Heart right ventricle (tissue), 16 donors: Measurements from ENCODE around the gene RECK. TPM values are rescaled to one million over a fixed set of nuclear protein-coding genes. Genes with fewer than 3 reads are reported as not detected.
"Not testable (repeated sequence)": the region's sequence is repeated elsewhere in the genome, so short reads cannot be mapped to it uniquely, and the experiment has no call there.

Experiments used
- ATAC-seq, 8 donors: fragments of 200-7000 bp; cut with Tn5 transposase; one replicate each; pipeline ENCODE4 v1.9.1; 2020; ENCODE audit warnings: mild to moderate bottlenecking in 8 of 8, moderate library complexity in 8 of 8, moderate number of reproducible peaks in 1 of 8
- DNase-seq, 2 donors: peaks; one replicate each; pipeline ENCODE4 v3.0.0-alpha.2; 2020
- H3K27ac ChIP-seq, 10 donors: fragments of 200-600 bp; sonication (generic) in 2 of 10; one replicate each; pipeline versions ENCODE4 v1.5.0 to v1.8.0; 2020 to 2022; ENCODE audit warnings: mild to moderate bottlenecking in 3 of 10
- H3K27me3 ChIP-seq, 7 donors: fragments of 200-600 bp; one replicate each; pipeline ENCODE4 v1.8.0; 2021 to 2022; ENCODE audit warnings: mild to moderate bottlenecking in 2 of 7
- H3K36me3 ChIP-seq, 9 donors: fragments of 200-600 bp; sonication (generic) in 1 of 9; one replicate each; pipeline versions ENCODE4 v1.5.0 to v1.8.0; 2020 to 2022; ENCODE audit warnings: mild to moderate bottlenecking in 2 of 9
- H3K4me1 ChIP-seq, 9 donors: fragments of 200-600 bp; sonication (generic) in 1 of 9; one replicate each; pipeline versions ENCODE4 v1.5.0 to v1.8.0; 2020 to 2022; ENCODE audit warnings: mild to moderate bottlenecking in 4 of 9
- H3K4me3 ChIP-seq, 10 donors: fragments of 200-600 bp; sonication (generic) in 2 of 10; one replicate each; pipeline versions ENCODE4 v1.5.0 to v1.8.0; 2020 to 2022; ENCODE audit warnings: mild to moderate bottlenecking in 7 of 10, moderate library complexity in 2 of 10
- H3K9me3 ChIP-seq, 11 donors: fragments of 200-600 bp in 10 of 11; sonication (generic) in 2 of 11; one replicate each; pipeline versions ENCODE4 v1.5.0 to v1.8.0; 2013 to 2022; ENCODE audit warnings: mild to moderate bottlenecking in 2 of 11, control low read depth in 1 of 11, moderate library complexity in 1 of 11
- WGBS, 2 donors: extraction: QIAGEN DNeasy Blood & Tissue Kit; methylation state at CpG; one replicate each; pipeline ENCODE4 v1.1.7; 2013; ENCODE audit warnings: inconsistent platforms in 1 of 2; 5-methylcytosine and 5-hydroxymethylcytosine counted together
- intact Hi-C, 10 donors: fragments of 100-400 bp; cut with DNase I; formaldehyde crosslinking; loops; one replicate each; pipeline versions ENCODE4 v1.11.1 to v1.14.2; 2022
- polyA plus RNA-seq, 2 donors: library from polyadenylated mRNA; stranded (reverse); fragments of 200-250 nt; gene quantifications; one replicate each; pipeline ENCODE4 v1.2.3, GENCODE V29; 2013
- total RNA-seq, 10 donors: library from RNA; stranded (reverse); fragmentation: NEBNext Ultra II Directional in 3 of 10; extraction: Animal tissue kit (Norgen Biotek cat#: 25700) in 3 of 10; gene quantifications; one replicate each; pipeline versions ENCODE4 v1.2.1 to v1.2.4, GENCODE V29; 2021 to 2023
- TF ChIP-seq, protein P1 (sequence below), 9 donors: fragments of 200-600 bp; sonication (generic) in 2 of 9; IDR thresholded peaks; one replicate each; pipeline versions ENCODE4 v1.5.0 to v1.8.0; 2021 to 2022; ENCODE audit warnings: antibody characterized with exemption in 9 of 9, mild to moderate bottlenecking in 5 of 9, moderate library complexity in 1 of 9
- donor health status: Arrhythmogenic right ventricular cardiomyopathy.
- donor health status: ischemic (EF 13 %, LVEDD 7.1; RV severe dilation, severe dysfunction).
- donor health status: healthy with polysubstance abuse.
- donor health status: DM: no; HTN: yes; CAD: no.
- donor health status: DM: no; HTN: no; CAD: no.
- donor health status: ischemic (EF 25% LVEDD 6.9; RV normal size, moderate dysfunction).
- donor health status: ischemic (EF 25% LVEDD 5.7; RV mildly dilated, moderate dysfunction).
- donor health status: healthy.
- donor health status: DM: yes; HTN: yes; CAD: no.
- donor health status: Ischemic cardiomyopathy.
- donor health status: ischemic (EF 35%, LVEDD 5.7; RV mildly dilated, moderate dysfunction).
- donor health status: nonischemic (EF 11% LVEDD 7.7; RV severe dilation, severe dysfunction).
- donor health status: DM: yes; HTN: yes; CAD: no.
- donor health status: PGD.
- donor health status: ischemic (EF 29% LVEDD 5.4; RV normal size, mild dysfunction).
- donor health status: nonischemic (EF 23%, LVEDD 6.1; RV moderate dilation, normal function).

Gene RECK
- total and polyA plus RNA-seq, 12 donors: 2.9 to 5.8 (median 5.1) TPM

DNA sequence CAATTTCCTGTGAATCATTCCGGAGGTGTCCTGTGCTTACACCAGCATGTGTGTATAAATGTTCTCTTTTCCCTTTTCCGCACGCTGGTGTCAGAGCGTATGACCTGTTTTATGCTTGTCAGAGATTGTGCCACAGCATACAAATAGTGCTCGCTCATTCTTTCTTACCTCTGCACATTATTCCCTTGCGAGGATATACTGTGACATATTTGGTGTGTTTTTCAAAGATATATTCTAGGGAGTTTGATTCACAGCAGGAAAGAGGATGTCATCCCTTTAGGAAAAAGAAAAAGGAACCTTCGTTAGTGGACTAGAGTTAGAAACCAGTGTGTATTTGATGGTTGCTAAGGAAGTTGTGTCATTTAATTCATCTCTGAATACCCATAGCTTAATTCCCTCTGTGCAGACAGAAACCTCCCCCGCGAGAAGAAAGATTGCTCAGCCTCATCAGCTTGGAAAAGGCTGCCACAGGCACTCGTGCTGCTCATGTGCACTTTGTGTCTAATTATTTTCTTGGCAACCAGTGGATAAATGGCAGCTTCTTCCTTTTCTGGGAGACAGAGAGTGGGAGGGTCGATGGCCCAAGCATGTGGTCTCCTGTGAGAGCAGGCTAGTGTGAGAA is 117.7 kb downstream of the RECK start:
- 22 to 37% methylated on average over 11 of the region's 11 CpGs for WGBS, 2 donors
- peaks cover 0 to 82% (median 35%) of the 10 kb centered on the region in 9 donors for H3K4me1 ChIP-seq
- peaks cover 0 to 5% (median 0%) of the 10 kb centered on the region in 11 donors for H3K9me3 ChIP-seq
- DNase-seq (peak; percentile 27 to 52), ATAC-seq (peak in 7 of 8 donors; percentile 23 to 68 (median 45))
- peak overlapping the region in 9 of 10 donors; percentile 10 to 96 (median 69) for H3K27ac ChIP-seq
- no peaks in the 10 kb centered on the region for H3K27me3 ChIP-seq
- H3K36me3 ChIP-seq: peaks cover 0 to 31% (median 4%) of the 10 kb centered on the region in 9 donors
- H3K4me3 ChIP-seq: no peak overlapping the region
- intact Hi-C loops: no loop called here
- TF ChIP-seq, protein P1, sequence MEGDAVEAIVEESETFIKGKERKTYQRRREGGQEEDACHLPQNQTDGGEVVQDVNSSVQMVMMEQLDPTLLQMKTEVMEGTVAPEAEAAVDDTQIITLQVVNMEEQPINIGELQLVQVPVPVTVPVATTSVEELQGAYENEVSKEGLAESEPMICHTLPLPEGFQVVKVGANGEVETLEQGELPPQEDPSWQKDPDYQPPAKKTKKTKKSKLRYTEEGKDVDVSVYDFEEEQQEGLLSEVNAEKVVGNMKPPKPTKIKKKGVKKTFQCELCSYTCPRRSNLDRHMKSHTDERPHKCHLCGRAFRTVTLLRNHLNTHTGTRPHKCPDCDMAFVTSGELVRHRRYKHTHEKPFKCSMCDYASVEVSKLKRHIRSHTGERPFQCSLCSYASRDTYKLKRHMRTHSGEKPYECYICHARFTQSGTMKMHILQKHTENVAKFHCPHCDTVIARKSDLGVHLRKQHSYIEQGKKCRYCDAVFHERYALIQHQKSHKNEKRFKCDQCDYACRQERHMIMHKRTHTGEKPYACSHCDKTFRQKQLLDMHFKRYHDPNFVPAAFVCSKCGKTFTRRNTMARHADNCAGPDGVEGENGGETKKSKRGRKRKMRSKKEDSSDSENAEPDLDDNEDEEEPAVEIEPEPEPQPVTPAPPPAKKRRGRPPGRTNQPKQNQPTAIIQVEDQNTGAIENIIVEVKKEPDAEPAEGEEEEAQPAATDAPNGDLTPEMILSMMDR (IDR thresholded peaks at IDR 0.05): no peak

DNA sequence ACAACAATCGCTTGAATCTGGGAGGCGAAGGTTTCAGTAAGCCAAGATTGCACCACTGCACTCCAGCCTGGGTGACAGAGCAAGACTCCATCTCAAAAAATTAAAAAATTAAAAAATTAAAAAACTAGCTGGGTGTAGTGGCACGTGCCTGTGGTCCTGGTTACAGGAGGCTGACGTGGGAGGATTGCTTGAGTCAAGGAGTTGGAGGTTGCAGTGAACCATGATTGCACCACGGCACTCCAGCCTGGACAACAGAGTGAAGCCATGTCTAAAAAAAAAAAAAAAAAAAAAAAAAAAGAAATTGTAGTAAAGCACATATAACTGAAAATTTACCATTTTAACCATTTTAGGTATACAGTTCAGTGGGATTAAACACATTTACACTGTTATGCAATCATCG is 119.4 kb downstream of the RECK start:
- intact Hi-C loops: no loop called here
- WGBS, 2 donors: 86 to 98% methylated on average over 6 of the region's 6 CpGs
- Histone ChIP-seq H3K9me3 (peaks cover 0 to 5% (median 0%) of the 10 kb centered on the region in 11 donors), H3K4me3 (no peak overlapping the region), H3K27ac (peak overlapping the region in 1 of 10 donors; percentile 77), H3K4me1 (peaks cover 0 to 70% (median 26%) of the 10 kb centered on the region in 9 donors), H3K36me3 (peaks cover 0 to 28% (median 4%) of the 10 kb centered on the region in 9 donors), H3K27me3 (no peaks in the 10 kb centered on the region)
- ATAC-seq: no peak
- TF ChIP-seq, protein P1 (IDR thresholded peaks at IDR 0.05): no peak
- DNase-seq: no peak

GRCh38 chr9:36158122-36158521 is 121.4 kb downstream of the RECK start:
- 69 to 71% methylated on average over 2 of the region's 2 CpGs for WGBS, 2 donors
- H3K4me3 ChIP-seq: no peak overlapping the region
- peak overlapping the region; percentile 21 to 75 (median 67) for H3K27ac ChIP-seq
- H3K27me3 ChIP-seq: no peaks in the 10 kb centered on the region
- ATAC-seq (peak; percentile 22 to 69 (median 48)), DNase-seq (no peak)
- TF ChIP-seq, protein P1 (IDR thresholded peaks at IDR 0.05): no peak
- intact Hi-C loops: no loop called here
- peaks cover 0 to 5% (median 0%) of the 10 kb centered on the region in 11 donors for H3K9me3 ChIP-seq
- peaks cover 2 to 63% (median 28%) of the 10 kb centered on the region in 9 donors for H3K4me1 ChIP-seq
- H3K36me3 ChIP-seq: peaks cover 0 to 41% (median 4%) of the 10 kb centered on the region in 9 donors

DNA sequence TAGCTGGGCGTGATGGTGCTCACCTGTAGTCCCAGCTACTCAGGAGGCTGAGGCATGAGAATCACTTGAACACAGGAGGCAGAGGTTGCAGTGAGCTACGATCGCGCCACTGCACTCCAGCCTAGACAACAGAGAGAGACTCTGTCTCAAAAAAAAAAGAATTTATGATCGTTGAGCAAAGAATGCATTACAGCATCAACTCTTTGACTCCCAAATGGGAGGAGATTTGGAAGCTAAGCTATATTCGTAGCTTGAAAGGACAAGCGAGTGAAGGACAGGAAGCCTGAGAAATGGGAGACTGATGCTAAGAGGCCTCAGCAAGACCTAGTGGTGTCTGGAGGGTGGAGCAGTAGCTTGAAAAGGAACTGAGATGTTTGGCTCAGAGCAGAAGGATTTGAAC is 122.2 kb downstream of the RECK start:
- Histone ChIP-seq H3K27ac (peak overlapping the region in 9 of 10 donors; percentile 52 to 75 (median 68)), H3K4me1 (peaks cover 4 to 63% (median 36%) of the 10 kb centered on the region in 9 donors), H3K4me3 (no peak overlapping the region), H3K36me3 (peaks cover 0 to 41% (median 4%) of the 10 kb centered on the region in 9 donors), H3K9me3 (peaks cover 0 to 5% (median 0%) of the 10 kb centered on the region in 11 donors), H3K27me3 (no peaks in the 10 kb centered on the region)
- 73 to 81% methylated on average over 7 of the region's 7 CpGs for WGBS, 2 donors
- TF ChIP-seq, protein P1 (IDR thresholded peaks at IDR 0.05): no peak
- intact Hi-C loops: no loop called here
- DNase-seq: no peak
- peak in 7 of 8 donors; percentile 19 to 72 (median 49) for ATAC-seq

DNA sequence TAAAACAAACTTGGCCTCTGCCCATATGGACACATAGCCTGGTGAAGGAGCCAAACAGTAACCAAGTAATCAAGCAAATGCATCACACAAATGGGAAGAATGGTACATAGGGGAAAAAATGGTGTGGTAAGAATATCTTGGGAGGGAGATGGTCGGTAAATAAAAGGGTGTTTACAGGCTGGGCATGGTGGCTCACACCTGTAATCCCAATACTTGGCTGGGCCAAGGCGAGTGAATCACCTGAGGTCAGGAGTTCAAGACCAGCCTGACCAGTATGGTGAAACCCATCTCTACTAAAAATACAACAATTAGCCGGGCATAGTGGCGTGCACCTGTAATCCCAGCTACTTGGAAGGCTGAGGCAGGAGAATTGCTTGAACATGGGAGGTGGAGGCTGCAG is 122.8 kb downstream of the RECK start:
- peaks cover 4 to 59% (median 31%) of the 10 kb centered on the region in 9 donors for H3K4me1 ChIP-seq

DNA sequence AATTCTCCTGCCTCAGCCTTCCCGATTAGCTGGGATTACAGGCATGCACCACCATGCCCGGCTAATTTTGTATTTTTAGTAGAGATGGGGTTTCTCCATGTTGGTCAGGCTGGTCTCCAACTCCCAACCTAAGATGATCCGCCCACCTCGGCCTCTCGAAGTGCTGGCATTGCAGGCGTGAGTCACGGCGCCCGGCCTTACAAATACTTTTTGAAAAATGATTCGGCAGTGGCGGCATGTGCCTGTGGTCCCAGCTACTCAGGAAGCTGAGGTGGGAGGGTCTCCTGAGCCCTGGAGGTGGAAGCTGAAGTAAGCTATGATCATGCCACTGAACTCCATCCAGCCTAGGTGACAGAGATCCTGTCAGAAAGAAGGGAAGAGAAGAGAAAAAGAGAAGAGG is 123.4 kb downstream of the RECK start:
- not testable (repeated sequence) for H3K9me3 ChIP-seq, H3K4me3 ChIP-seq, H3K27me3 ChIP-seq, ATAC-seq, DNase-seq
- Histone ChIP-seq H3K27ac (peak overlapping the region in 2 of 10 donors; percentile 66 to 72), H3K4me1 (peaks cover 4 to 58% (median 27%) of the 10 kb centered on the region in 9 donors), H3K36me3 (peaks cover 0 to 41% (median 4%) of the 10 kb centered on the region in 9 donors)
- WGBS, 2 donors: 87 to 96% methylated on average over 11 of the region's 11 CpGs
- intact Hi-C loops: loop anchor here in 2 of 10 donors (10.0 kb wide), 2 partner anchors 145 to 205 kb away; partner anchors contain the start of gene OR2S2 (in 2 of the 2)

More for the DNA sequence above, 122.8 kb downstream of the RECK start:
- ATAC-seq, H3K27me3 ChIP-seq, H3K9me3 ChIP-seq, DNase-seq, H3K4me3 ChIP-seq, intact Hi-C loops: not testable (repeated sequence)
- Histone ChIP-seq H3K36me3 (peaks cover 0 to 41% (median 4%) of the 10 kb centered on the region in 9 donors), H3K27ac (peak overlapping the region in 9 of 10 donors; percentile 39 to 75 (median 66))
- WGBS, 2 donors: 95 to 96% methylated on average over 4 of the region's 4 CpGs
